Ishikawa (cell line): ENCODE data around the gene SLC46A1.

ENCODE experiments used
- CEBPB ChIP-seq: IDR thresholded peaks from 2 replicates; pipeline ENCODE4 v1.6.1; 2012
- CREB1 ChIP-seq: IDR thresholded peaks from 2 replicates; pipeline ENCODE4 v1.6.1; 2012; ENCODE audit warnings: low read depth
- EGR1 ChIP-seq: IDR thresholded peaks from 2 replicates; pipeline ENCODE4 v1.6.1; 2012
- EP300 ChIP-seq: IDR thresholded peaks from 2 replicates; pipeline ENCODE4 v1.6.1; 2012; ENCODE audit warnings: borderline replicate concordance
- FOXM1 ChIP-seq: IDR thresholded peaks from 2 replicates; pipeline ENCODE4 v1.6.1; 2012; ENCODE audit warnings: low read depth, borderline replicate concordance
- NFIC ChIP-seq: IDR thresholded peaks from 2 replicates; pipeline ENCODE4 v1.6.1; 2012
- RAD21 ChIP-seq: IDR thresholded peaks from 2 replicates; pipeline ENCODE4 v1.6.1; 2012; ENCODE audit warnings: low read depth
- TAF1 ChIP-seq: IDR thresholded peaks from 2 replicates; pipeline ENCODE4 v1.6.1; 2012; ENCODE audit warnings: low read depth, mild to moderate bottlenecking
- TCF12 ChIP-seq: IDR thresholded peaks from 2 replicates; pipeline ENCODE4 v1.6.1; 2012; ENCODE audit warnings: low read depth
- TEAD4 ChIP-seq: IDR thresholded peaks from 2 replicates; pipeline ENCODE4 v1.6.1; 2012
- YY1 ChIP-seq: IDR thresholded peaks from 2 replicates; pipeline ENCODE4 v1.6.1; 2012; ENCODE audit warnings: low read depth
- ZBTB7A ChIP-seq: IDR thresholded peaks from 2 replicates; pipeline ENCODE4 v1.6.1; 2012; ENCODE audit warnings: low read depth
- TF ChIP-seq, protein P1 (sequence below): IDR thresholded peaks from 2 replicates; pipeline ENCODE4 v1.6.1; 2012
- TF ChIP-seq, protein P2 (sequence below): IDR thresholded peaks from 2 replicates; pipeline ENCODE4 v1.6.1; 2012; ENCODE audit warnings: low read depth, mild to moderate bottlenecking
- TF ChIP-seq, protein P3 (sequence below): IDR thresholded peaks from 2 replicates; pipeline ENCODE4 v1.6.1; 2012

Gene SLC46A1

DNA sequence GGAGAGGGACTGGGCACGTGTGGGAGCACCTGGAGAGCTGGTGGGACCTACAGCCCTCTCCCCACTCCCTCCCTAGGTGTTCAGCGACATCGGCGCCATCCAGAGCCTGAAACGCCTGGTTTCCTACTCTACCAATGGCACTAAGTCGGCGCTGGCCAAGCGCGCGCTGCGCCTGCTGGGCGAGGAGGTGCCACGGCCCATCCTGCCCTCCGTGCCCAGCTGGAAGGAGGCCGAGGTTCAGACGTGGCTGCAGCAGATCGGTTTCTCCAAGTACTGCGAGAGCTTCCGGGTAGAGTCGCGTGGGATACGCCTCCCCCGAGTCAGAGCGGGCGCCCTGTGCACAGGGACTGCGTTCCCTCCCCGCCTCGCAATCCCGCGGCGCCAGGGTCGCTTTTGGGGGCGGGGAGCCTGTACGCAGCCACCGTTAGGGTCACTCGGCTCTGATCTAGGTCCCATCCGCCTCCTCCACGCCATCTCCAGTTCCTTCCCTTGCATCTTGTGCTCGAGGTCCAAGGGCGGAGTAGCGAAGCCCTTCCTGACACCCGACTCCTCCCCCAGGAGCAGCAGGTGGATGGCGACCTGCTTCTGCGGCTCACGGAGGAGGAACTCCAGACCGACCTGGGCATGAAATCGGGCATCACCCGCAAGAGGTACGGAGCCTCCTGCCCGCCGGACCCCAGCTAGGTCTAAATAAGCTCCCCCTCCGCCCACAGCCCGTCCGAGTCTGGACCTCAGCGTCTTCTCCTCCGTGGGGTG is 21.6 kb downstream of the SLC46A1 start:
- TF ChIP-seq, protein P1, sequence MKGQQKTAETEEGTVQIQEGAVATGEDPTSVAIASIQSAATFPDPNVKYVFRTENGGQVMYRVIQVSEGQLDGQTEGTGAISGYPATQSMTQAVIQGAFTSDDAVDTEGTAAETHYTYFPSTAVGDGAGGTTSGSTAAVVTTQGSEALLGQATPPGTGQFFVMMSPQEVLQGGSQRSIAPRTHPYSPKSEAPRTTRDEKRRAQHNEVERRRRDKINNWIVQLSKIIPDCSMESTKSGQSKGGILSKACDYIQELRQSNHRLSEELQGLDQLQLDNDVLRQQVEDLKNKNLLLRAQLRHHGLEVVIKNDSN: no peak; the same call in 1 of the 2 replicates
- no peak; the same call in 1 of the 2 replicates for TF ChIP-seq ZBTB7A
- no peak for TF ChIP-seq TEAD4
- no peak for TF ChIP-seq FOXM1
- TF ChIP-seq, protein P2, sequence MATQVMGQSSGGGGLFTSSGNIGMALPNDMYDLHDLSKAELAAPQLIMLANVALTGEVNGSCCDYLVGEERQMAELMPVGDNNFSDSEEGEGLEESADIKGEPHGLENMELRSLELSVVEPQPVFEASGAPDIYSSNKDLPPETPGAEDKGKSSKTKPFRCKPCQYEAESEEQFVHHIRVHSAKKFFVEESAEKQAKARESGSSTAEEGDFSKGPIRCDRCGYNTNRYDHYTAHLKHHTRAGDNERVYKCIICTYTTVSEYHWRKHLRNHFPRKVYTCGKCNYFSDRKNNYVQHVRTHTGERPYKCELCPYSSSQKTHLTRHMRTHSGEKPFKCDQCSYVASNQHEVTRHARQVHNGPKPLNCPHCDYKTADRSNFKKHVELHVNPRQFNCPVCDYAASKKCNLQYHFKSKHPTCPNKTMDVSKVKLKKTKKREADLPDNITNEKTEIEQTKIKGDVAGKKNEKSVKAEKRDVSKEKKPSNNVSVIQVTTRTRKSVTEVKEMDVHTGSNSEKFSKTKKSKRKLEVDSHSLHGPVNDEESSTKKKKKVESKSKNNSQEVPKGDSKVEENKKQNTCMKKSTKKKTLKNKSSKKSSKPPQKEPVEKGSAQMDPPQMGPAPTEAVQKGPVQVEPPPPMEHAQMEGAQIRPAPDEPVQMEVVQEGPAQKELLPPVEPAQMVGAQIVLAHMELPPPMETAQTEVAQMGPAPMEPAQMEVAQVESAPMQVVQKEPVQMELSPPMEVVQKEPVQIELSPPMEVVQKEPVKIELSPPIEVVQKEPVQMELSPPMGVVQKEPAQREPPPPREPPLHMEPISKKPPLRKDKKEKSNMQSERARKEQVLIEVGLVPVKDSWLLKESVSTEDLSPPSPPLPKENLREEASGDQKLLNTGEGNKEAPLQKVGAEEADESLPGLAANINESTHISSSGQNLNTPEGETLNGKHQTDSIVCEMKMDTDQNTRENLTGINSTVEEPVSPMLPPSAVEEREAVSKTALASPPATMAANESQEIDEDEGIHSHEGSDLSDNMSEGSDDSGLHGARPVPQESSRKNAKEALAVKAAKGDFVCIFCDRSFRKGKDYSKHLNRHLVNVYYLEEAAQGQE: no peak
- TF ChIP-seq CEBPB: no peak
- TF ChIP-seq EP300: peak; percentile 26; the same call in 1 of the 2 replicates
- TF ChIP-seq RAD21: no peak; the same call in 1 of the 2 replicates
- TF ChIP-seq NFIC: no peak
- peak; percentile 28; the same call in 1 of the 2 replicates for TF ChIP-seq TCF12
- TF ChIP-seq YY1: 0 out of 2 replicates have a peak, but pooled peaks have one; percentile 9
- peak; percentile 52 for TF ChIP-seq TAF1
- TF ChIP-seq CREB1: no peak
- TF ChIP-seq, protein P3, sequence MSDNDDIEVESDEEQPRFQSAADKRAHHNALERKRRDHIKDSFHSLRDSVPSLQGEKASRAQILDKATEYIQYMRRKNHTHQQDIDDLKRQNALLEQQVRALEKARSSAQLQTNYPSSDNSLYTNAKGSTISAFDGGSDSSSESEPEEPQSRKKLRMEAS: peak; percentile 83; the same call in 1 of the 2 replicates
- TF ChIP-seq EGR1: no peak

DNA sequence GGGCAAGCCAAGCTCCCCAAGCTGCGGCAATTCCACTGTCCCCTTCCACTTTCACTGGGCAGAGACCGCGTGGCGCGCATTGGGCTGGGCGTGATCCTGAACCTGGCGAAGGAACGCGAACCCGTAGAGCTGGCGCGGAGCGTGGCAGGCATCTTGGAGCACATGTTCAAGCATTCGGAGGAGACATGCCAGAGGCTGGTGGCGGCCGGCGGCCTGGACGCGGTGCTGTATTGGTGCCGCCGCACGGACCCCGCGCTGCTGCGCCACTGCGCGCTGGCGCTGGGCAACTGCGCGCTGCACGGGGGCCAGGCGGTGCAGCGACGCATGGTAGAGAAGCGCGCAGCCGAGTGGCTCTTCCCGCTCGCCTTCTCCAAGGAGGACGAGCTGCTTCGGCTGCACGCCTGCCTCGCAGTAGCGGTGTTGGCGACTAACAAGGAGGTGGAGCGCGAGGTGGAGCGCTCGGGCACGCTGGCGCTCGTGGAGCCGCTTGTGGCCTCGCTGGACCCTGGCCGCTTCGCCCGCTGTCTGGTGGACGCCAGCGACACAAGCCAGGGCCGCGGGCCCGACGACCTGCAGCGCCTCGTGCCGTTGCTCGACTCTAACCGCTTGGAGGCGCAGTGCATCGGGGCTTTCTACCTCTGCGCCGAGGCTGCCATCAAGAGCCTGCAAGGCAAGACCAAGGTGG is 24.7 kb downstream of the SLC46A1 start:
- TF ChIP-seq TCF12 (no peak), EGR1 (no peak), FOXM1 (no peak), NFIC (no peak), TAF1 (no peak), CEBPB (no peak), RAD21 (no peak), TEAD4 (no peak)
- TF ChIP-seq, protein P3: no peak
- TF ChIP-seq, protein P1: no peak

DNA sequence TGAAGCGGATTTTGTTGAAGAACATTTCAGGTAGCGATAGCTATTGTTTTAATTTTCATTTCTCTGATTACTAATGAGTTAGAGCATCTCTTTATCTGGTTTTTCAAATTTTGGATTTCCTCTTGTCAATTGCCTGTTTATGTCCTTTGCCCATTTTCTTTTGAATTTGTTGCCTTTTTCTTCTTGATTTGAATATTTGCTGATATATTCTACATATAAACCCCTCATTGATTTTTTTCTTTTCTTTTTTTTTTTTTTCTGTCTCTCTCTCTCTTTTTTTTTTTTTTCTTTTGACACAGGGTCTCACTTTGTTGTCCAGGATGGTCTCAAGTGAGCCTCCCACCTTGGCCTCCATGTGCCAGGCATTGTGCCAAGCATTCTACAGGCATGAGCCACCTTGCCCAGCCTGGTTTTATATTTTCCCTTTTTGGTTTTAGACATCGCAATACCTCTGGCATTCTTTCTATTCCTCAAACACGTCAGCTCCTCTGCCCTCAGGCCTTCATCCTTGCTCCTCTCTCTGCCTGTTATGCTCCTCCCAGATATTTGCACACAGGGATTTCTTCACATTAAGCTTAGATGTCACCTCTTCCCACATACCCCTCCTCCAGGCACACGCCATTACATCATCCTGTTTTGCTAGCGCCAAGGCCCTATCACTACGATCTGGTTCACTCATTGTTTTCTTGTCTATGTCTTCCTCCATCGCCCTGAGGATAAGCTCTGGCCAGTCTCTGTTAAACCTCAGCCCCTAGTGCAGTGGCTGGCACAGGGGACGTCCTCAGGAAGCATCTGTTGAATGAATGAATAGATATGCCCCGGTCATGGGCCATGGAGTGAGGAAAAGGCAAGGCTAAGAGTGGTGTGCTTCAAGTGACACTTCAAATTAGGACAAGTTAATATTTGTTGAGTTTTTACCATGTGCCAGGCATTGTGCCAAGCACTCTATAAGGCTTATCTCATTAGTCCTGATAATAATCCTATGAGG is 25.9 kb downstream of the SLC46A1 start:
- TF ChIP-seq RAD21 (no peak), YY1 (no peak), CREB1 (no peak), EGR1 (no peak), CEBPB (no peak), TEAD4 (no peak), TCF12 (no peak), TAF1 (no peak), FOXM1 (no peak), ZBTB7A (no peak), EP300 (no peak), NFIC (no peak)
- TF ChIP-seq, protein P3: no peak
- TF ChIP-seq, protein P2: no peak
- TF ChIP-seq, protein P1: no peak

DNA sequence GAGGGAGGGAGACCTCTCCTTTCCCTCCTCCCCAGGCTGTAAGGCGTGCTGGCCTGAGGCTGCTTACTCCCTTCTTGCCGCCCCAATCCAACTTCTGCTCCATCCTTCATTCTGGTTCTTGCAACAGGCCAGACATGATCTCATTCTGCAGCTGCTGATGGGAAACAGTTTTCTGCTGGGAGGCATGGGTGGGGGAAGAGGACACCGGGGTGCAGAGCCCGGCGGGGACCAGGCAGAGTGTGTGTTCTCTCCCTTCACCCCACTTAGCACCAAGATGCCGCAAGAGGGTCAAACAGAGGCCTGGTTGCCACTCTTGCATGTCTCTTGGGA is 33.1 kb downstream of the SLC46A1 start:
- TF ChIP-seq CREB1 (no peak), EGR1 (no peak), CEBPB (no peak), TCF12 (no peak), EP300 (no peak), NFIC (no peak), TAF1 (no peak), YY1 (no peak), FOXM1 (no peak), TEAD4 (no peak), ZBTB7A (no peak), RAD21 (no peak)
- TF ChIP-seq, protein P3: no peak
- TF ChIP-seq, protein P2: no peak
